HEK293 (cell line): ENCODE measurements around the gene TRIM47.

ENCODE experiments used
- FEZF1 ChIP-seq: fragments of 450-650 bp; formaldehyde crosslinking; IDR thresholded peaks from 2 replicates; pipeline ENCODE4 v1.5.1; 2016; ENCODE audit warnings: missing biosample characterization, missing genetic modification characterization
- KLF1 ChIP-seq: fragments of 450-650 bp; formaldehyde crosslinking; IDR thresholded peaks from 2 replicates; pipeline ENCODE4 v1.5.1; 2016; ENCODE audit warnings: missing biosample characterization, missing genetic modification characterization
- SETDB1 ChIP-seq: IDR thresholded peaks from one replicate; pipeline ENCODE4 v1.6.1; 2017; ENCODE audit warnings: mild to moderate bottlenecking, low read length, moderate library complexity, mixed read lengths; ENCODE audit not compliant: insufficient read length
- WT1 ChIP-seq: fragments of 450-650 bp; formaldehyde crosslinking; IDR thresholded peaks from 2 replicates; pipeline ENCODE4 v1.5.1; 2016; ENCODE audit warnings: missing biosample characterization, missing genetic modification characterization
- ZBTB1 ChIP-seq: fragments of 450-650 bp; formaldehyde crosslinking; IDR thresholded peaks from 2 replicates; pipeline ENCODE4 v1.5.1; 2016; ENCODE audit warnings: missing biosample characterization, missing genetic modification characterization
- ZBTB20 ChIP-seq: fragments of 450-650 bp; formaldehyde crosslinking; IDR thresholded peaks from 2 replicates; pipeline ENCODE4 v1.5.1; 2016; ENCODE audit warnings: missing biosample characterization, missing genetic modification characterization
- ZFP37 ChIP-seq: fragments of 450-650 bp; formaldehyde crosslinking; IDR thresholded peaks from 2 replicates; pipeline ENCODE4 v1.5.1; 2016; ENCODE audit warnings: missing biosample characterization, missing genetic modification characterization
- ZNF133 ChIP-seq: fragments of 450-650 bp; formaldehyde crosslinking; IDR thresholded peaks from 2 replicates; pipeline ENCODE4 v1.5.1; 2016; ENCODE audit warnings: missing biosample characterization, missing genetic modification characterization
- ZNF138 ChIP-seq: fragments of 450-650 bp; formaldehyde crosslinking; IDR thresholded peaks from 2 replicates; pipeline ENCODE4 v1.5.1; 2016; ENCODE audit warnings: missing biosample characterization, missing genetic modification characterization, borderline replicate concordance
- ZNF16 ChIP-seq: fragments of 450-650 bp; formaldehyde crosslinking; IDR thresholded peaks from 2 replicates; pipeline ENCODE4 v1.5.1; 2016; ENCODE audit warnings: low read depth, missing biosample characterization, missing genetic modification characterization
- ZNF174 ChIP-seq: fragments of 450-650 bp; formaldehyde crosslinking; IDR thresholded peaks from 2 replicates; pipeline ENCODE4 v1.5.0; 2017; ENCODE audit warnings: missing biosample characterization, mild to moderate bottlenecking, missing genetic modification characterization
- ZNF2 ChIP-seq: fragments of 450-650 bp; formaldehyde crosslinking; IDR thresholded peaks from 2 replicates; pipeline ENCODE4 v1.5.1; 2016; ENCODE audit warnings: missing biosample characterization, missing genetic modification characterization
- ZNF354C ChIP-seq: fragments of 450-650 bp; formaldehyde crosslinking; IDR thresholded peaks from 2 replicates; pipeline ENCODE4 v1.5.1; 2016; ENCODE audit warnings: missing biosample characterization, missing genetic modification characterization, low read depth, borderline replicate concordance
- ZNF416 ChIP-seq: fragments of 450-650 bp; formaldehyde crosslinking; IDR thresholded peaks from 2 replicates; pipeline ENCODE4 v1.5.1; 2016; ENCODE audit warnings: missing biosample characterization, missing genetic modification characterization
- ZNF510 ChIP-seq: fragments of 450-650 bp; formaldehyde crosslinking; IDR thresholded peaks from 2 replicates; pipeline ENCODE4 v1.5.1; 2018; ENCODE audit warnings: mild to moderate bottlenecking, missing genetic modification characterization, missing biosample characterization; ENCODE audit not compliant: insufficient replicate concordance
- ZNF555 ChIP-seq: fragments of 450-650 bp; formaldehyde crosslinking; conservative IDR thresholded peaks from 2 replicates; pipeline ENCODE4 v1.5.1; 2017; ENCODE audit warnings: missing biosample characterization, mild to moderate bottlenecking, missing genetic modification characterization, inconsistent platforms
- ZNF610 ChIP-seq: fragments of 450-650 bp; formaldehyde crosslinking; IDR thresholded peaks from 2 replicates; pipeline ENCODE4 v1.5.1; 2016; ENCODE audit warnings: missing biosample characterization, missing genetic modification characterization, borderline replicate concordance
- ZNF843 ChIP-seq: fragments of 450-650 bp; formaldehyde crosslinking; IDR thresholded peaks from 2 replicates; pipeline ENCODE4 v1.5.1; 2016; ENCODE audit warnings: missing biosample characterization, missing genetic modification characterization
- TF ChIP-seq, protein P1 (sequence below): fragments of 450-650 bp; formaldehyde crosslinking; conservative IDR thresholded peaks from 2 replicates; pipeline ENCODE4 v1.5.1; 2016; ENCODE audit warnings: low read depth, missing biosample characterization, missing genetic modification characterization
- TF ChIP-seq, protein P2 (sequence below): fragments of 450-650 bp; formaldehyde crosslinking; IDR thresholded peaks from 2 replicates; pipeline ENCODE4 v1.5.1; 2016; ENCODE audit warnings: missing biosample characterization, missing genetic modification characterization, borderline replicate concordance
- TF ChIP-seq, protein P3 (sequence below): fragments of 450-650 bp; formaldehyde crosslinking; IDR thresholded peaks from 2 replicates; pipeline ENCODE4 v1.5.1; 2016; ENCODE audit warnings: missing biosample characterization, missing genetic modification characterization
- TF ChIP-seq, protein P4 (sequence below): fragments of 450-650 bp; formaldehyde crosslinking; IDR thresholded peaks from 2 replicates; pipeline ENCODE4 v1.5.1; 2016; ENCODE audit warnings: missing biosample characterization, missing genetic modification characterization, low read depth
- TF ChIP-seq, protein P5 (sequence below): fragments of 450-650 bp; formaldehyde crosslinking; conservative IDR thresholded peaks from 2 replicates; pipeline ENCODE4 v1.5.1; 2016; ENCODE audit warnings: low read depth, missing biosample characterization, missing genetic modification characterization
- TF ChIP-seq, protein P6 (sequence below): fragments of 450-650 bp; formaldehyde crosslinking; IDR thresholded peaks from 2 replicates; pipeline ENCODE4 v1.5.1; 2016; ENCODE audit warnings: missing biosample characterization, missing genetic modification characterization

Gene TRIM47

DNA sequence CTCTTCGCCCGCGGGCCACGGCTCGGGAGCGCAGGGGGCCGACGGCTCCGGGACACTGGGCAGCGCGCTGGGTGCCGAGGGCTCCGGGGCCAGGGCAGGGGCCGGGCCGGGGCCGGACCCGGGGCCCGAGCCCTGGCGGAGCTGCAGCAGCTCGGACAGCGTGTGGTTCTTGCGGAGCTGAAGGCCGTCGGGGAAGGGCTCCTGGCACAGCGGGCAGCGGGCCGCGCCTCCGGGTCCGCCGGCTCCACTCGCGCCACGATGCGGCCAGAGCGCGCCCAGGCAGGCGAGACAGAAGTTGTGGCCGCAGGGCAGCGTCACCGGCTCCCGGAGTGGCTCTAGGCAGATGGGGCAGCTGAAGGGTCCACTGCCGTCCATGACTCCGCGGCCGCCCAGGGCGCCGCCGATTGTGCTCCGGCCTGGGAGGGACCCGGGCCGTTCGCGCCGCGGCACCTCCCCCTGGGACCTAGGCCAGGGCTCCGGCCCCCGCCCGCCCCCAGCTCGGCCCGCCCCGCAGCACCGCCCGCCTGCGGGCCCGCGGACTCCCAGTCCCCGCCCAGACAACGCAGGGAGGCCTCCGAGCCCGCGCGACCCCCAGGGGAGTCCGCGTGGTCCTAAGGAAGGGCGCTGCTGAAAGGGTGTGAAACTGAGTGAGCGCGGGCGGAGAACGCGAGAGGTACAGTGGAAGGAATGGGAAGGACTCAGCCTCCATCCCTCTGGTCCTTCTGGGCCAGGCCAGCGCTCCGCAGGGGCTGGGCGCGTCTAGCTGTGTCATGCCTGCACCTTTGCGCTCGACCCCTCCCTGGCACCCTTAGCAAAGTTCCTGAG is at the start of gene TRIM47 (continued):
- TF ChIP-seq ZNF843 (tag by site-specific recombination) (no peak), ZNF133 (no peak), KLF1 (tag by site-specific recombination) (peak; percentile 92), WT1 (0 out of 2 replicates have a peak, but pooled peaks have one; percentile 18), ZNF610 (tag by site-specific recombination) (no peak), ZBTB20 (peak; percentile 40; the same call in 1 of the 2 replicates), ZNF416 (tag by site-specific recombination) (no peak), ZNF16 (no peak), ZNF555 (tag by site-specific recombination) (no peak), FEZF1 (tag by site-specific recombination) (no peak), ZBTB1 (tag by site-specific recombination) (no peak), ZNF174 (no peak), ZNF510 (tag by site-specific recombination) (no peak), ZNF354C (tag by site-specific recombination) (no peak), ZNF2 (tag by site-specific recombination) (no peak), ZFP37 (tag by site-specific recombination) (no peak), ZNF138 (tag by site-specific recombination) (no peak), SETDB1 (no peak)
- TF ChIP-seq, protein P1, sequence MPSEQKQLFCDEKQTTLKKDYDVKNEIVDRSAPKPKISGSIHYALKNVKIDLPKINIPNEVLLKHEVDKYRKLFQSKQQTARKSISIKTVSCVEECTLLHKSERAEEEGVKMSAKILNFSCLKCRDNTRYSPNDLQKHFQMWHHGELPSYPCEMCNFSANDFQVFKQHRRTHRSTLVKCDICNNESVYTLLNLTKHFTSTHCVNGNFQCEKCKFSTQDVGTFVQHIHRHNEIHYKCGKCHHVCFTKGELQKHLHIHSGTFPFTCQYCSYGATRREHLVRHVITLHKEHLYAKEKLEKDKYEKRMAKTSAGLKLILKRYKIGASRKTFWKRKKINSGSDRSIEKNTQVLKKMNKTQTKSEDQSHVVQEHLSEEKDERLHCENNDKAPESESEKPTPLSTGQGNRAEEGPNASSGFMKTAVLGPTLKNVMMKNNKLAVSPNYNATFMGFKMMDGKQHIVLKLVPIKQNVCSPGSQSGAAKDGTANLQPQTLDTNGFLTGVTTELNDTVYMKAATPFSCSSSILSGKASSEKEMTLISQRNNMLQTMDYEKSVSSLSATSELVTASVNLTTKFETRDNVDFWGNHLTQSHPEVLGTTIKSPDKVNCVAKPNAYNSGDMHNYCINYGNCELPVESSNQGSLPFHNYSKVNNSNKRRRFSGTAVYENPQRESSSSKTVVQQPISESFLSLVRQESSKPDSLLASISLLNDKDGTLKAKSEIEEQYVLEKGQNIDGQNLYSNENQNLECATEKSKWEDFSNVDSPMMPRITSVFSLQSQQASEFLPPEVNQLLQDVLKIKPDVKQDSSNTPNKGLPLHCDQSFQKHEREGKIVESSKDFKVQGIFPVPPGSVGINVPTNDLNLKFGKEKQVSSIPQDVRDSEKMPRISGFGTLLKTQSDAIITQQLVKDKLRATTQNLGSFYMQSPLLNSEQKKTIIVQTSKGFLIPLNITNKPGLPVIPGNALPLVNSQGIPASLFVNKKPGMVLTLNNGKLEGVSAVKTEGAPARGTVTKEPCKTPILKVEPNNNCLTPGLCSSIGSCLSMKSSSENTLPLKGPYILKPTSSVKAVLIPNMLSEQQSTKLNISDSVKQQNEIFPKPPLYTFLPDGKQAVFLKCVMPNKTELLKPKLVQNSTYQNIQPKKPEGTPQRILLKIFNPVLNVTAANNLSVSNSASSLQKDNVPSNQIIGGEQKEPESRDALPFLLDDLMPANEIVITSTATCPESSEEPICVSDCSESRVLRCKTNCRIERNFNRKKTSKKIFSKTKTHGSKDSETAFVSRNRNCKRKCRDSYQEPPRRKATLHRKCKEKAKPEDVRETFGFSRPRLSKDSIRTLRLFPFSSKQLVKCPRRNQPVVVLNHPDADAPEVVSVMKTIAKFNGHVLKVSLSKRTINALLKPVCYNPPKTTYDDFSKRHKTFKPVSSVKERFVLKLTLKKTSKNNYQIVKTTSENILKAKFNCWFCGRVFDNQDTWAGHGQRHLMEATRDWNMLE (tag by site-specific recombination), result no peak
- TF ChIP-seq, protein P2, sequence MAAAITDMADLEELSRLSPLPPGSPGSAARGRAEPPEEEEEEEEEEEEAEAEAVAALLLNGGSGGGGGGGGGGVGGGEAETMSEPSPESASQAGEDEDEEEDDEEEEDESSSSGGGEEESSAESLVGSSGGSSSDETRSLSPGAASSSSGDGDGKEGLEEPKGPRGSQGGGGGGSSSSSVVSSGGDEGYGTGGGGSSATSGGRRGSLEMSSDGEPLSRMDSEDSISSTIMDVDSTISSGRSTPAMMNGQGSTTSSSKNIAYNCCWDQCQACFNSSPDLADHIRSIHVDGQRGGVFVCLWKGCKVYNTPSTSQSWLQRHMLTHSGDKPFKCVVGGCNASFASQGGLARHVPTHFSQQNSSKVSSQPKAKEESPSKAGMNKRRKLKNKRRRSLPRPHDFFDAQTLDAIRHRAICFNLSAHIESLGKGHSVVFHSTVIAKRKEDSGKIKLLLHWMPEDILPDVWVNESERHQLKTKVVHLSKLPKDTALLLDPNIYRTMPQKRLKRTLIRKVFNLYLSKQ (tag by site-specific recombination), result no peak
- TF ChIP-seq, protein P3, sequence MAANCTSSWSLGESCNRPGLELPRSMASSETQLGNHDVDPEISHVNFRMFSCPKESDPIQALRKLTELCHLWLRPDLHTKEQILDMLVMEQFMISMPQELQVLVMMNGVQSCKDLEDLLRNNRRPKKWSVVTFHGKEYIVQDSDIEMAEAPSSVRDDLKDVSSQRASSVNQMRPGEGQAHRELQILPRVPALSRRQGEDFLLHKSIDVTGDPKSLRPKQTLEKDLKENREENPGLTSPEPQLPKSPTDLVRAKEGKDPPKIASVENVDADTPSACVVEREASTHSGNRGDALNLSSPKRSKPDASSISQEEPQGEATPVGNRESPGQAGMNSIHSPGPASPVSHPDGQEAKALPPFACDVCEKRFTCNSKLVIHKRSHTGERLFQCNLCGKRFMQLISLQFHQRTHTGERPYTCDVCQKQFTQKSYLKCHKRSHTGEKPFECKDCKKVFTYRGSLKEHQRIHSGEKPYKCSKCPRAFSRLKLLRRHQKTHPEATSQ, result peak; percentile 81; the same call in 1 of the 2 replicates
- TF ChIP-seq, protein P4, sequence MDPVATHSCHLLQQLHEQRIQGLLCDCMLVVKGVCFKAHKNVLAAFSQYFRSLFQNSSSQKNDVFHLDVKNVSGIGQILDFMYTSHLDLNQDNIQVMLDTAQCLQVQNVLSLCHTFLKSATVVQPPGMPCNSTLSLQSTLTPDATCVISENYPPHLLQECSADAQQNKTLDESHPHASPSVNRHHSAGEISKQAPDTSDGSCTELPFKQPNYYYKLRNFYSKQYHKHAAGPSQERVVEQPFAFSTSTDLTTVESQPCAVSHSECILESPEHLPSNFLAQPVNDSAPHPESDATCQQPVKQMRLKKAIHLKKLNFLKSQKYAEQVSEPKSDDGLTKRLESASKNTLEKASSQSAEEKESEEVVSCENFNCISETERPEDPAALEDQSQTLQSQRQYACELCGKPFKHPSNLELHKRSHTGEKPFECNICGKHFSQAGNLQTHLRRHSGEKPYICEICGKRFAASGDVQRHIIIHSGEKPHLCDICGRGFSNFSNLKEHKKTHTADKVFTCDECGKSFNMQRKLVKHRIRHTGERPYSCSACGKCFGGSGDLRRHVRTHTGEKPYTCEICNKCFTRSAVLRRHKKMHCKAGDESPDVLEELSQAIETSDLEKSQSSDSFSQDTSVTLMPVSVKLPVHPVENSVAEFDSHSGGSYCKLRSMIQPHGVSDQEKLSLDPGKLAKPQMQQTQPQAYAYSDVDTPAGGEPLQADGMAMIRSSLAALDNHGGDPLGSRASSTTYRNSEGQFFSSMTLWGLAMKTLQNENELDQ (tag by site-specific recombination), result no peak
- TF ChIP-seq, protein P5, sequence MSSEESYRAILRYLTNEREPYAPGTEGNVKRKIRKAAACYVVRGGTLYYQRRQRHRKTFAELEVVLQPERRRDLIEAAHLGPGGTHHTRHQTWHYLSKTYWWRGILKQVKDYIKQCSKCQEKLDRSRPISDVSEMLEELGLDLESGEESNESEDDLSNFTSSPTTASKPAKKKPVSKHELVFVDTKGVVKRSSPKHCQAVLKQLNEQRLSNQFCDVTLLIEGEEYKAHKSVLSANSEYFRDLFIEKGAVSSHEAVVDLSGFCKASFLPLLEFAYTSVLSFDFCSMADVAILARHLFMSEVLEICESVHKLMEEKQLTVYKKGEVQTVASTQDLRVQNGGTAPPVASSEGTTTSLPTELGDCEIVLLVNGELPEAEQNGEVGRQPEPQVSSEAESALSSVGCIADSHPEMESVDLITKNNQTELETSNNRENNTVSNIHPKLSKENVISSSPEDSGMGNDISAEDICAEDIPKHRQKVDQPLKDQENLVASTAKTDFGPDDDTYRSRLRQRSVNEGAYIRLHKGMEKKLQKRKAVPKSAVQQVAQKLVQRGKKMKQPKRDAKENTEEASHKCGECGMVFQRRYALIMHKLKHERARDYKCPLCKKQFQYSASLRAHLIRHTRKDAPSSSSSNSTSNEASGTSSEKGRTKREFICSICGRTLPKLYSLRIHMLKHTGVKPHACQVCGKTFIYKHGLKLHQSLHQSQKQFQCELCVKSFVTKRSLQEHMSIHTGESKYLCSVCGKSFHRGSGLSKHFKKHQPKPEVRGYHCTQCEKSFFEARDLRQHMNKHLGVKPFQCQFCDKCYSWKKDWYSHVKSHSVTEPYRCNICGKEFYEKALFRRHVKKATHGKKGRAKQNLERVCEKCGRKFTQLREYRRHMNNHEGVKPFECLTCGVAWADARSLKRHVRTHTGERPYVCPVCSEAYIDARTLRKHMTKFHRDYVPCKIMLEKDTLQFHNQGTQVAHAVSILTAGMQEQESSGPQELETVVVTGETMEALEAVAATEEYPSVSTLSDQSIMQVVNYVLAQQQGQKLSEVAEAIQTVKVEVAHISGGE (tag by site-specific recombination), result peak; percentile 54
- TF ChIP-seq, protein P6, sequence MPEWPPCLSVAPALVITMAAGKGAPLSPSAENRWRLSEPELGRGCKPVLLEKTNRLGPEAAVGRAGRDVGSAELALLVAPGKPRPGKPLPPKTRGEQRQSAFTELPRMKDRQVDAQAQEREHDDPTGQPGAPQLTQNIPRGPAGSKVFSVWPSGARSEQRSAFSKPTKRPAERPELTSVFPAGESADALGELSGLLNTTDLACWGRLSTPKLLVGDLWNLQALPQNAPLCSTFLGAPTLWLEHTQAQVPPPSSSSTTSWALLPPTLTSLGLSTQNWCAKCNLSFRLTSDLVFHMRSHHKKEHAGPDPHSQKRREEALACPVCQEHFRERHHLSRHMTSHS (tag by site-specific recombination), result no peak
